Gastroesophageal sphincter (tissue), 4 donors: ENCODE results near the gene GCSAM. TPM values are rescaled to one million over a fixed set of nuclear protein-coding genes. Genes with fewer than 3 reads are reported as not detected.
"Not testable (repeated sequence)": the region's sequence is repeated elsewhere in the genome, so short reads cannot be mapped to it uniquely, and the experiment has no call there.

Experiments
- ATAC-seq: fragments of 150-250 bp; one replicate; pipeline ENCODE4 v1.9.1; 2016; ENCODE audit warnings: mild to moderate bottlenecking, moderate library complexity
- H3K27ac ChIP-seq, 4 donors: fragments of 200-600 bp; sonication (generic) in 3 of 4; 1 replicate in 3 of 4; 2 replicates in 1 of 4; pipeline ENCODE4 v1.5.1; 2016 to 2019
- H3K27me3 ChIP-seq: fragments of 200-600 bp; sonication (generic); one replicate; pipeline ENCODE4 v1.5.1; 2019
- H3K36me3 ChIP-seq, 2 donors: fragments of 200-600 bp; sonication (generic); one replicate each; pipeline ENCODE4 v1.5.1; 2019; ENCODE audit warnings: control low read depth in 1 of 2
- H3K4me1 ChIP-seq, 3 donors: fragments of 200-600 bp; sonication (generic); 1 replicate in 2 of 3; 2 replicates in 1 of 3; pipeline ENCODE4 v1.5.1; 2016 to 2019; ENCODE audit warnings: control low read depth in 2 of 3
- H3K4me3 ChIP-seq, 2 donors: fragments of 200-600 bp; sonication (generic); one replicate each; pipeline ENCODE4 v1.5.1; 2019; ENCODE audit warnings: mild to moderate bottlenecking in 1 of 2, moderate library complexity in 1 of 2
- H3K9me3 ChIP-seq, 3 donors: fragments of 200-600 bp; sonication (generic); one replicate each; pipeline ENCODE4 v1.5.1; 2017 to 2019; ENCODE audit warnings: control low read depth in 2 of 3
- CTCF ChIP-seq, 4 experiments: fragments of 200-600 bp in 2 of 4; fragments of 450-650 bp in 2 of 4; sonication (generic) in 1 of 4; IDR thresholded peaks; one replicate each; pipeline ENCODE4 v1.5.1; 2017 to 2019; ENCODE audit warnings: antibody characterized with exemption in 4 of 4, mild to moderate bottlenecking in 2 of 4, moderate library complexity in 2 of 4
- POLR2AphosphoS5 ChIP-seq: sonication (generic); formaldehyde crosslinking; IDR thresholded peaks from one replicate; pipeline ENCODE4 v1.6.1; 2017; ENCODE audit warnings: antibody characterized with exemption
- WGBS, 2 donors: methylation state at CpG; one replicate each; pipeline ENCODE4 v1.1.5; 2018; ENCODE audit warnings: low coverage in 1 of 2; 5-methylcytosine and 5-hydroxymethylcytosine counted together
- small RNA-seq, 4 donors: library from RNA; depleted of rRNA; stranded (forward); fragments of <200 nt; gene quantifications; one replicate each; pipeline ENCODE3, GENCODE V24; 2016
- total RNA-seq, 4 donors: library from RNA; depleted of rRNA; stranded (reverse); fragments of >200 nt; gene quantifications; one replicate each; pipeline ENCODE4 v1.1.0, GENCODE V29; 2016

Gene GCSAM
- total RNA-seq, 4 donors from 2014 or later = 0.42 TPM; not detected in 3

GRCh38 chr3:112074006-112074405, 59.0 kb downstream of the GCSAM start:
- Histone ChIP-seq H3K4me1 (no peaks in the 10 kb centered on the region), H3K27ac (no peak overlapping the region), H3K4me3 (no peak overlapping the region), H3K36me3 (no peaks in the 10 kb centered on the region), H3K9me3 (no peaks in the 10 kb centered on the region), H3K27me3 (peaks cover 12% of the 10 kb centered on the region)
- ATAC-seq = no peak
- no peak for TF ChIP-seq POLR2AphosphoS5
- TF ChIP-seq CTCF (IDR thresholded peaks at IDR 0.05) = no peak
- WGBS, 2 donors = 17 to 92% methylated on average over 1 to 2 of the region's 2 CpGs

- H3K9me3 ChIP-seq, H3K27me3 ChIP-seq, H3K36me3 ChIP-seq, H3K4me1 ChIP-seq, ATAC-seq, H3K4me3 ChIP-seq, H3K27ac ChIP-seq: not testable (repeated sequence)
- 90 to 100% methylated on average over 1 to 7 of the region's 8 CpGs for WGBS, 2 donors
These were observed 60.5 kb downstream of the GCSAM start for GRCh38 chr3:112072387-112073060.

Small RNAs within 50 kb of the gene (small RNA-seq; reads per million reads assigned to genes)
- gene MIR567 = 0 reads per million in 4 donors

Other genes starting within 250 kb of the GCSAM start
- 10 to 100 TPM; 10.6 to 22.4 (median 17.1) TPM for gene ABHD10, start 154.2 kb downstream of the GCSAM start, total RNA-seq
- gene TAGLN3, start 134.3 kb downstream of the GCSAM start, total RNA-seq = 1 to 10 TPM in 3 of 4 donors, not detected in 1; 1.1 to 2.7 (median 1.5) TPM
- gene TMPRSS7, start 98.5 kb downstream of the GCSAM start, total RNA-seq = not detected
- 1 to 10 TPM; 1.6 to 3.4 (median 1.9) TPM for gene C3orf52, start 46.9 kb downstream of the GCSAM start, total RNA-seq
- gene SLC9C1, start 161.0 kb upstream of the GCSAM start, total RNA-seq = under 1 TPM in 1 of 4 donors, not detected in 3; 0.15 TPM
- gene CD200, start 199.9 kb upstream of the GCSAM start, total RNA-seq = 10 to 100 TPM in 1 of 4 donors, 1 to 10 TPM in 3; 2.5 to 15.6 (median 4.8) TPM